T47D (cell line): ENCODE data around the gene GPR176.
A peak's percentile ranks its signal among the peaks of the same experiment; 100 is the strongest.

Experiments
- DNase-seq, 2 experiments: peaks; one replicate each; pipeline versions ENCODE4 v3.0.0 to v3.0.0-alpha.2; 2011 to 2012; ENCODE audit warnings: low read depth in 1 of 2, low spot score in 1 of 2
- JUND ChIP-seq: IDR thresholded peaks from 2 replicates; pipeline ENCODE4 v1.6.1; 2012; ENCODE audit warnings: low read depth
- in situ Hi-C: cut with HindIII; loops from 2 replicates; pipeline ENCODE4 v1.10.0; 2016; ENCODE audit warnings: low sequenced_read_pairs, low pct_unique_long_range_greater_than_20kb

GPR176 gene

GRCh38 chr15:39947401-39948197 is 27.5 kb upstream of the GPR176 start:
- DNase-seq = no peak
- in situ Hi-C loops = no loop called here

GRCh38 chr15:39946862-39947261 is 26.8 kb upstream of the GPR176 start:
- in situ Hi-C loops = no loop called here
- no peak for DNase-seq
- TF ChIP-seq JUND = no peak

More at GRCh38 chr15:39947401-39948197, 27.5 kb upstream of the GPR176 start:
- TF ChIP-seq JUND = no peak

GRCh38 chr15:39944726-39945125 is 24.7 kb upstream of the GPR176 start:
- in situ Hi-C loops = no loop called here
- no peak for TF ChIP-seq JUND
- no peak for DNase-seq

GRCh38 chr15:39942753-39943150 is 22.7 kb upstream of the GPR176 start:
- DNase-seq = no peak
- in situ Hi-C loops = no loop called here
- no peak for TF ChIP-seq JUND

- in situ Hi-C loops = no loop called here
- TF ChIP-seq JUND = no peak
- DNase-seq = no peak
Observed at GRCh38 chr15:39942101-39942752, 22.2 kb upstream of the GPR176 start.

- DNase-seq = no peak
- in situ Hi-C loops = no loop called here
Observed at GRCh38 chr15:39939487-39940452, 19.7 kb upstream of the GPR176 start.

GRCh38 chr15:39937696-39938095 is 17.6 kb upstream of the GPR176 start:
- no peak for TF ChIP-seq JUND
- in situ Hi-C loops = no loop called here
- no peak for DNase-seq

More at GRCh38 chr15:39939487-39940452, 19.7 kb upstream of the GPR176 start:
- no peak for TF ChIP-seq JUND

GRCh38 chr15:39936681-39937080 is 16.6 kb upstream of the GPR176 start:
- in situ Hi-C loops = no loop called here
- no peak for DNase-seq
- TF ChIP-seq JUND = no peak

GRCh38 chr15:39936187-39936586 is 16.1 kb upstream of the GPR176 start:
- TF ChIP-seq JUND = no peak
- in situ Hi-C loops = no loop called here
- no peak for DNase-seq

- in situ Hi-C loops = no loop called here
Observed at GRCh38 chr15:39935241-39935640, 15.2 kb upstream of the GPR176 start.

GRCh38 chr15:39934397-39935071 is 14.5 kb upstream of the GPR176 start:
- peak in 1 of 2 experiments; percentile 17 for DNase-seq
- in situ Hi-C loops = no loop called here
- TF ChIP-seq JUND = no peak

More at GRCh38 chr15:39935241-39935640, 15.2 kb upstream of the GPR176 start:
- TF ChIP-seq JUND = no peak
- no peak for DNase-seq

GRCh38 chr15:39931615-39932014 is 11.5 kb upstream of the GPR176 start:
- in situ Hi-C loops = no loop called here
- DNase-seq = no peak
- TF ChIP-seq JUND = no peak
